Measurements from ENCODE around the gene NALCN. TPM values are rescaled to one million over a fixed set of nuclear protein-coding genes. Genes with fewer than 3 reads are reported as not detected.

Gene NALCN
- total RNA-seq, 1 donor from 2014 or later, result 1.1 TPM

DNA sequence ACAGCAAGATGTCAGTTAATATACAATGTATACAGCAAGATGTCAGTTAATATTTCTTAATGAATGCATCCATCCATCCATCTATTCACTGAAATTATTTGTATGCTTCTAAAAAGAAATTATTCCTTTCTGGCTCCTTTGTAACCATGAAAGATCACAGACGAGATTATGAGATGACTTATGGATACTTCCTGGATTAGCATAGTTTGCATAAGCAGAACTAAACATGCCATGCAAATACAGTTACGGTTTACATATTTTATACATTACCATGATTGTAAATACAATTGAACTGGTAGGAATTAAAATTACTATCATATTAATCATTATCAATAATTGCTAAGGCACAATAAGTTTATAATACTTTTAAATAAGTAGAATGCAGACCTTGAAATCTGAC is 32.7 kb downstream of the NALCN start:
- H3K36me3 Mint-ChIP-seq (ENCODE audit: low read depth, unreplicated experiment), result no peaks in the 10 kb centered on the region
- Histone ChIP-seq H3K27me3 (ENCODE audit: insufficient read depth, low read length) (no peaks in the 10 kb centered on the region), H3K4me2 (ENCODE audit: low read length) (no peak overlapping the region), H3K4me3 (ENCODE audit: insufficient read depth, low read depth, low read length) (no peak overlapping the region), H2AFZ (ENCODE audit: low read depth, low read length) (no peak overlapping the region), H4K20me1 (ENCODE audit: insufficient read depth, low read length) (no peaks in the 10 kb centered on the region), H3K9me3 (ENCODE audit: insufficient read depth, low read depth, low read length) (no peaks in the 10 kb centered on the region), H3K79me2 (ENCODE audit: insufficient read depth, low read length) (no peaks in the 10 kb centered on the region), H3K4me1 (ENCODE audit: insufficient read depth, low read length) (no peaks in the 10 kb centered on the region), H3K27ac (ENCODE audit: low read depth, low read length) (no peak overlapping the region), H3K36me3 (ENCODE audit: insufficient read depth, low read length) (no peaks in the 10 kb centered on the region), H3K9ac (ENCODE audit: low read length) (no peak overlapping the region)
- H3K4me3 Mint-ChIP-seq (ENCODE audit: unreplicated experiment), result no peak overlapping the region
- TF ChIP-seq, protein P1, sequence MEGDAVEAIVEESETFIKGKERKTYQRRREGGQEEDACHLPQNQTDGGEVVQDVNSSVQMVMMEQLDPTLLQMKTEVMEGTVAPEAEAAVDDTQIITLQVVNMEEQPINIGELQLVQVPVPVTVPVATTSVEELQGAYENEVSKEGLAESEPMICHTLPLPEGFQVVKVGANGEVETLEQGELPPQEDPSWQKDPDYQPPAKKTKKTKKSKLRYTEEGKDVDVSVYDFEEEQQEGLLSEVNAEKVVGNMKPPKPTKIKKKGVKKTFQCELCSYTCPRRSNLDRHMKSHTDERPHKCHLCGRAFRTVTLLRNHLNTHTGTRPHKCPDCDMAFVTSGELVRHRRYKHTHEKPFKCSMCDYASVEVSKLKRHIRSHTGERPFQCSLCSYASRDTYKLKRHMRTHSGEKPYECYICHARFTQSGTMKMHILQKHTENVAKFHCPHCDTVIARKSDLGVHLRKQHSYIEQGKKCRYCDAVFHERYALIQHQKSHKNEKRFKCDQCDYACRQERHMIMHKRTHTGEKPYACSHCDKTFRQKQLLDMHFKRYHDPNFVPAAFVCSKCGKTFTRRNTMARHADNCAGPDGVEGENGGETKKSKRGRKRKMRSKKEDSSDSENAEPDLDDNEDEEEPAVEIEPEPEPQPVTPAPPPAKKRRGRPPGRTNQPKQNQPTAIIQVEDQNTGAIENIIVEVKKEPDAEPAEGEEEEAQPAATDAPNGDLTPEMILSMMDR (IDR thresholded peaks at IDR 0.05; ENCODE audit: insufficient read depth, low read depth, low read length), result no peak
- no peak for TF ChIP-seq EZH2 (IDR thresholded peaks at IDR 0.05; ENCODE audit: insufficient read depth, low read length)
- FAIRE-seq (no peak), DNase-seq (ENCODE audit: low read depth) (no peak)
- no peaks in the 10 kb centered on the region for H3K9me3 Mint-ChIP-seq (ENCODE audit: unreplicated experiment)
- no peaks in the 10 kb centered on the region for H3K27me3 Mint-ChIP-seq (ENCODE audit: low read depth, unreplicated experiment)
- peaks cover 16% of the 10 kb centered on the region for H3K4me1 Mint-ChIP-seq (ENCODE audit: low read depth, unreplicated experiment)
- no peak overlapping the region for H3K27ac Mint-ChIP-seq (ENCODE audit: unreplicated experiment)

DNA sequence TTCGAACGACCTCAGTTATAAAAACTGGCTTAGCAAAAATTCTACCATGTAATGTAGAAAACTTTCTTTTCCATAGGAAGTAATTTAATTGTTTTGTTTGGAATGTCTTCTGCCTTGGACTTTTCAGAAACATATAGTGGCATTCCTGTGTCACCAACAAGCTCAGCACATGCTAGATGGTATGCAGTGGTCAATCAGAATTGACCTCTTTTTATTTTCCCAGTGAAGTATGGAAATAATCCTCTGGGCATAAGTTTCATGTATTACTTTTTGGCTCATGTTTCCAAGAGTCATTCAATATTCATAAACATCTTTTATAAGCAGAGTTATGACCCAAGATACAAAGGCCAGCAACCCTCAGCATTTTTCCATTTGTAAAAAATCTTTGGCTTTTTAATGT is 33.6 kb downstream of the NALCN start:
- H4K20me1 ChIP-seq (ENCODE audit: insufficient read depth, low read length), result no peaks in the 10 kb centered on the region
- H3K27ac ChIP-seq (ENCODE audit: low read depth, low read length), result no peak overlapping the region
- Mint-ChIP-seq H3K36me3 (ENCODE audit: low read depth, unreplicated experiment) (no peaks in the 10 kb centered on the region), H3K27ac (ENCODE audit: unreplicated experiment) (no peak overlapping the region), H3K4me1 (ENCODE audit: low read depth, unreplicated experiment) (peaks cover 16% of the 10 kb centered on the region), H3K9me3 (ENCODE audit: unreplicated experiment) (no peaks in the 10 kb centered on the region), H3K27me3 (ENCODE audit: low read depth, unreplicated experiment) (no peaks in the 10 kb centered on the region), H3K4me3 (ENCODE audit: unreplicated experiment) (no peak overlapping the region)
- H3K4me1 ChIP-seq (ENCODE audit: insufficient read depth, low read length), result no peaks in the 10 kb centered on the region
- TF ChIP-seq, protein P1 (IDR thresholded peaks at IDR 0.05; ENCODE audit: insufficient read depth, low read depth, low read length), result no peak
- TF ChIP-seq EZH2 (IDR thresholded peaks at IDR 0.05; ENCODE audit: insufficient read depth, low read length), result no peak
- H3K36me3 ChIP-seq (ENCODE audit: insufficient read depth, low read length), result no peaks in the 10 kb centered on the region
- H3K9me3 ChIP-seq (ENCODE audit: insufficient read depth, low read depth, low read length), result no peaks in the 10 kb centered on the region
- no peaks in the 10 kb centered on the region for H3K27me3 ChIP-seq (ENCODE audit: insufficient read depth, low read length)
- DNase-seq (ENCODE audit: low read depth), result no peak
- no peak for FAIRE-seq
- H3K9ac ChIP-seq (ENCODE audit: low read length), result no peak overlapping the region
- no peak overlapping the region for H2AFZ ChIP-seq (ENCODE audit: low read depth, low read length)
- H3K4me2 ChIP-seq (ENCODE audit: low read length), result no peak overlapping the region
- H3K79me2 ChIP-seq (ENCODE audit: insufficient read depth, low read length), result no peaks in the 10 kb centered on the region
- H3K4me3 ChIP-seq (ENCODE audit: insufficient read depth, low read depth, low read length), result no peak overlapping the region

DNA sequence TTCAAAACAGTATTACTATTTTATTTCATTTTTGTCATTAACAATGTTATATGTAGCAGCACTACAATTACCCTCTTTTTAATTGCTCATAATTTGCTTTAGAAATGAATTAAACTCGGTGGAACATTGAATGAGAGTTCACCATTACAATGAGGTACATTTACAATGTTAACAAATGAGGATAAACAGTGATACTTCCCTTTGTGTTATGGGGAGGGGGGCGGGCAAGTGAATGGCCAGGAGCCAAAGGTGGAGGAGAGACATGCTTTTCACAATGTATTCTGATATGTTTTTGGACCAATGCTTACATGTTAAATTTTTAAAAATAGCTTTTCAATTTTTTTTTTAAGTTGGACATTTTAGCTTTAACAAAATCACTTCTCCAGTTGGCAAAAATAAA is 34.2 kb downstream of the NALCN start:
- Histone ChIP-seq H3K79me2 (ENCODE audit: insufficient read depth, low read length) (no peaks in the 10 kb centered on the region), H3K4me3 (ENCODE audit: insufficient read depth, low read depth, low read length) (no peak overlapping the region), H3K27ac (ENCODE audit: low read depth, low read length) (no peak overlapping the region), H3K27me3 (ENCODE audit: insufficient read depth, low read length) (no peaks in the 10 kb centered on the region), H3K36me3 (ENCODE audit: insufficient read depth, low read length) (no peaks in the 10 kb centered on the region), H3K4me2 (ENCODE audit: low read length) (no peak overlapping the region), H4K20me1 (ENCODE audit: insufficient read depth, low read length) (no peaks in the 10 kb centered on the region), H3K4me1 (ENCODE audit: insufficient read depth, low read length) (no peaks in the 10 kb centered on the region), H3K9me3 (ENCODE audit: insufficient read depth, low read depth, low read length) (no peaks in the 10 kb centered on the region), H2AFZ (ENCODE audit: low read depth, low read length) (no peak overlapping the region), H3K9ac (ENCODE audit: low read length) (no peak overlapping the region)
- H3K4me3 Mint-ChIP-seq (ENCODE audit: unreplicated experiment), result no peak overlapping the region
- H3K27ac Mint-ChIP-seq (ENCODE audit: unreplicated experiment), result no peak overlapping the region
- no peaks in the 10 kb centered on the region for H3K27me3 Mint-ChIP-seq (ENCODE audit: low read depth, unreplicated experiment)
- peaks cover 16% of the 10 kb centered on the region for H3K4me1 Mint-ChIP-seq (ENCODE audit: low read depth, unreplicated experiment)
- H3K9me3 Mint-ChIP-seq (ENCODE audit: unreplicated experiment), result no peaks in the 10 kb centered on the region
- TF ChIP-seq EZH2 (IDR thresholded peaks at IDR 0.05; ENCODE audit: insufficient read depth, low read length), result no peak
- TF ChIP-seq, protein P1 (IDR thresholded peaks at IDR 0.05; ENCODE audit: insufficient read depth, low read depth, low read length), result no peak
- FAIRE-seq, result no peak
- H3K36me3 Mint-ChIP-seq (ENCODE audit: low read depth, unreplicated experiment), result no peaks in the 10 kb centered on the region
- no peak for DNase-seq (ENCODE audit: low read depth)

Data from astrocyte (in vitro differentiated cells and primary cell).